BLaER1 treated with 17β-estradiol and CSF1 and Interleukin-3, amounts not matched to agents 10 nM and 100 nM (cell line): ENCODE data around the gene TM4SF18.

Source experiments
- H3K27ac ChIP-seq, 11 experiments: shearing (Covaris generic); formaldehyde crosslinking; 2 replicates each; pipeline ENCODE4 v1.8.1; 2022
- H3K27me3 ChIP-seq, 11 experiments: shearing (Covaris generic); formaldehyde crosslinking; 2 replicates each; pipeline ENCODE4 v1.8.1; 2022
- H3K36me3 ChIP-seq, 11 experiments: shearing (Covaris generic); formaldehyde crosslinking; 2 replicates each; pipeline ENCODE4 v1.8.1; 2022
- H3K4me1 ChIP-seq, 10 experiments: shearing (Covaris generic); formaldehyde crosslinking; 2 replicates each; pipeline ENCODE4 v1.8.1; 2022
- H3K4me2 ChIP-seq, 11 experiments: shearing (Covaris generic); formaldehyde crosslinking; 2 replicates each; pipeline ENCODE4 v1.8.1; 2022
- H3K4me3 ChIP-seq, 10 experiments: shearing (Covaris generic); formaldehyde crosslinking; 2 replicates each; pipeline ENCODE4 v1.8.1; 2022
- H3K9ac ChIP-seq, 11 experiments: shearing (Covaris generic); formaldehyde crosslinking; 2 replicates each; pipeline ENCODE4 v1.8.1; 2022
- H3K9me3 ChIP-seq, 11 experiments: shearing (Covaris generic); formaldehyde crosslinking; replicated peaks in 1 of 11; 2 replicates each; pipeline ENCODE4 v1.8.1; 2022
- H4K20me1 ChIP-seq, 11 experiments: shearing (Covaris generic); formaldehyde crosslinking; 2 replicates each; pipeline ENCODE4 v1.8.1; 2022
- Cebpa-rat ChIP-seq, 11 experiments: shearing (Covaris generic); IDR thresholded peaks; 2 replicates each; pipeline ENCODE4 v1.8.1; 2022

Gene TM4SF18

GRCh38 chr3:149319750-149320149, 13.7 kb downstream of the TM4SF18 start:
- H3K9ac ChIP-seq, result no peak overlapping the region
- H3K27ac ChIP-seq, result no peak overlapping the region
- no peaks in the 10 kb centered on the region for H3K36me3 ChIP-seq
- H4K20me1 ChIP-seq, result no peaks in the 10 kb centered on the region
- no peak overlapping the region for H3K4me3 ChIP-seq
- H3K4me2 ChIP-seq, result no peak overlapping the region
- TF ChIP-seq Cebpa-rat (IDR thresholded peaks at IDR 0.05), result no peak
- H3K4me1 ChIP-seq, result no peaks in the 10 kb centered on the region
- H3K9me3 ChIP-seq, result no peaks in the 10 kb centered on the region
- no peaks in the 10 kb centered on the region for H3K27me3 ChIP-seq

- H3K27me3 ChIP-seq, result no peaks in the 10 kb centered on the region
- no peak overlapping the region for H3K9ac ChIP-seq
- no peak overlapping the region for H3K4me2 ChIP-seq
- no peak overlapping the region for H3K27ac ChIP-seq
- H4K20me1 ChIP-seq, result no peaks in the 10 kb centered on the region
- H3K9me3 ChIP-seq, result no peaks in the 10 kb centered on the region
- H3K4me3 ChIP-seq, result no peak overlapping the region
- TF ChIP-seq Cebpa-rat (IDR thresholded peaks at IDR 0.05), result no peak
- H3K4me1 ChIP-seq, result peaks cover 0 to 9% (median 0%) of the 10 kb centered on the region in 10 experiments; a peak in 2 of 20 replicates
- no peaks in the 10 kb centered on the region for H3K36me3 ChIP-seq
Measured at GRCh38 chr3:149317072-149317471, 16.4 kb downstream of the TM4SF18 start.

DNA sequence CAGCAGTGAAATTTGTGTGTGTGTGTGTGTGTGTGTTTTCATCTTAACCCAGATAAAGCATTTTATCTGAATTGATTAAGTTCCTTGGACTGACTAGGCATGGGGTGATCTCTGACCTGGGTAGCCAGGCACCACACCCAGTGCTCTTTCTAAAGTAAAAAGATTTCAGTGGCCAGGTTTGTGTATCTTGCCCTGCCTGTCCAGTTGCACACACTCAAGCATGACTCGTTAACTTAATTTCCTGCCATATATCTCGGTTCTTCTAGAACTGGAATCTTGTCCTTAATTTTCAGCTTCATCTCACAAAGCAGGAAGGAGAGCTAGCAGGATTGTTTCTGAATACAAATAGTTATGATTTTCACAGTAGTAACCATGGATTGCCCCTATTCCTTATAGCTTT, 17.0 kb downstream of the TM4SF18 start:
- Histone ChIP-seq H3K36me3 (no peaks in the 10 kb centered on the region), H3K27ac (no peak overlapping the region), H3K4me2 (no peak overlapping the region), H3K9ac (no peak overlapping the region), H3K9me3 (no peaks in the 10 kb centered on the region), H4K20me1 (no peaks in the 10 kb centered on the region), H3K4me1 (peaks cover 0 to 9% (median 0%) of the 10 kb centered on the region in 10 experiments; a peak in 2 of 20 replicates), H3K27me3 (no peaks in the 10 kb centered on the region), H3K4me3 (no peak overlapping the region)
- TF ChIP-seq Cebpa-rat (IDR thresholded peaks at IDR 0.05), result no peak

DNA sequence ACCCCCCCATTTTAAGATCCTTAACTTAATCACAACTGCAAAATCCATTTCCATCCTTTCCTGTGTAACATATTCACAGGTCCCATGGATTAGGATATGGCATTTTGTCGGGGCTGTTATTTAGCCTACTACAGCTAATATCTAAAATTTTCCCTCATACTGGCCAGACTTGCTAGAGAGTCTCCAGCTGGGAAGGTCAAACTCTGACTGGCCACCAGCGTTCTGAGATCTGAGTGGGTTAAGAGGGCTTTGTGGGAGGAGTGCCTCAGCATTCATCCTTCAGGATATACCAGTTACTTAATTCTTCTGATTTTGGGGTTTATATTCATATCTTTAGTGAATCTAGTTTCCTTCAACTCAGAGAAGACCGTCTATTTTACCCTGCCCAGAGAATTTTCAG, 17.7 kb downstream of the TM4SF18 start:
- Histone ChIP-seq H3K4me2 (no peak overlapping the region), H3K36me3 (no peaks in the 10 kb centered on the region), H4K20me1 (no peaks in the 10 kb centered on the region), H3K4me1 (peaks cover 0 to 9% (median 0%) of the 10 kb centered on the region in 10 experiments; a peak in 2 of 20 replicates), H3K9me3 (peaks cover 0 to 6% (median 0%) of the 10 kb centered on the region in 11 experiments; a peak in 1 of 22 replicates), H3K27me3 (no peaks in the 10 kb centered on the region), H3K9ac (no peak overlapping the region), H3K4me3 (no peak overlapping the region), H3K27ac (no peak overlapping the region)
- no peak for TF ChIP-seq Cebpa-rat (IDR thresholded peaks at IDR 0.05)

DNA sequence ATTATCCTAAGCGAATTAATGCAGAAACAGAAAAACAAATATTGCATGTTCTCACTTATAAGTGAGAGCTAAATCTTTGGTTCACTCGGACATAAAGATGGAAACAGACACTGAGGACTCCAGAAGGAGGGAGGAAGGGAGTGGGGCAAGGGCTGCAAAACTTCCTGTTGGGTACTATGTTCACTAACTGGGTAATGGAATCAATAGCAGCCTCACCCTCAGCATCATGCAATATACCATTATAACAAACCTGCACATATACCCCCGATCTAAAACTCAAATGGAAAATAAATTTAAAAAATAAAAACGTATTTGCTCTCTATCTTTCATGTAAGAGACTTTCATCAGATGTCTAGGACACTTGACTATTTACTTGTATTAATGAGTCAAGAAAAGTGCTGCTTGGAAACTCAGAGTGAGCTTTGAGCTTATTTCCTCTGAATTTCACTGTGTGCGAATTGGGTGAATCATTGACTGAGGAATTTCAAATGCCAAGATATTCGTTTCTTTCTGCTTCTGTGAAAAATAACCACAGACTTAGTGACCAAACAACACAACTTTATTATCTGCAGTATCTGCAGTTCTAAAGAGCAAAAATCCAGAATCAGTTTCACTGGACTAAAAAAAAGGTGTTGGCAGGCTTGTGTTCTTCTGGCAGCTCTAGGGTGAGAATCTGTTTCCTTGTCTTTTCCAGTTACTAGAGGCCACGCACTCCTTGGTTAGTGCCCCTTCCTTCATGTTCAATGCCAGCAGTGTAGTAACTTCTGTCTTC, 18.4 kb downstream of the TM4SF18 start:
- no peak for TF ChIP-seq Cebpa-rat (IDR thresholded peaks at IDR 0.05)

GRCh38 chr3:149313542-149313941, 19.9 kb downstream of the TM4SF18 start:
- no peaks in the 10 kb centered on the region for H4K20me1 ChIP-seq
- H3K4me2 ChIP-seq, result peak overlapping the region in 2 of 11 experiments; percentile 6 to 12; a peak in 2 of 22 replicates
- TF ChIP-seq Cebpa-rat (IDR thresholded peaks at IDR 0.05), result no peak
- no peaks in the 10 kb centered on the region for H3K36me3 ChIP-seq
- H3K9me3 ChIP-seq, result peaks cover 0 to 7% (median 0%) of the 10 kb centered on the region in 11 experiments; a peak in 1 of 22 replicates
- no peak overlapping the region for H3K9ac ChIP-seq
- H3K4me3 ChIP-seq, result no peak overlapping the region
- peaks cover 0 to 9% (median 0%) of the 10 kb centered on the region in 10 experiments; a peak in 2 of 20 replicates for H3K4me1 ChIP-seq
- no peak overlapping the region for H3K27ac ChIP-seq
- no peaks in the 10 kb centered on the region for H3K27me3 ChIP-seq

More for the DNA sequence above, 18.4 kb downstream of the TM4SF18 start:
- no peak overlapping the region for H3K9ac ChIP-seq
- H3K9me3 ChIP-seq, result peaks cover 0 to 6% (median 0%) of the 10 kb centered on the region in 11 experiments; a peak in 1 of 22 replicates
- no peak overlapping the region for H3K4me2 ChIP-seq
- no peaks in the 10 kb centered on the region for H3K27me3 ChIP-seq
- H3K4me3 ChIP-seq, result no peak overlapping the region
- no peak overlapping the region for H3K27ac ChIP-seq
- no peaks in the 10 kb centered on the region for H3K36me3 ChIP-seq
- no peaks in the 10 kb centered on the region for H4K20me1 ChIP-seq
- H3K4me1 ChIP-seq, result peaks cover 0 to 9% (median 0%) of the 10 kb centered on the region in 10 experiments; a peak in 2 of 20 replicates

- Histone ChIP-seq H4K20me1 (no peaks in the 10 kb centered on the region), H3K9me3 (peaks cover 0 to 11% (median 0%) of the 10 kb centered on the region in 11 experiments; a peak in 3 of 22 replicates), H3K9ac (no peak overlapping the region), H3K27ac (no peak overlapping the region), H3K4me2 (no peak overlapping the region), H3K4me3 (no peak overlapping the region), H3K36me3 (no peaks in the 10 kb centered on the region), H3K27me3 (no peaks in the 10 kb centered on the region), H3K4me1 (peaks cover 8 to 25% (median 16%) of the 10 kb centered on the region in 10 experiments)
- no peak for TF ChIP-seq Cebpa-rat (IDR thresholded peaks at IDR 0.05)
Measured at GRCh38 chr3:149310796-149311534, 22.5 kb downstream of the TM4SF18 start.

DNA sequence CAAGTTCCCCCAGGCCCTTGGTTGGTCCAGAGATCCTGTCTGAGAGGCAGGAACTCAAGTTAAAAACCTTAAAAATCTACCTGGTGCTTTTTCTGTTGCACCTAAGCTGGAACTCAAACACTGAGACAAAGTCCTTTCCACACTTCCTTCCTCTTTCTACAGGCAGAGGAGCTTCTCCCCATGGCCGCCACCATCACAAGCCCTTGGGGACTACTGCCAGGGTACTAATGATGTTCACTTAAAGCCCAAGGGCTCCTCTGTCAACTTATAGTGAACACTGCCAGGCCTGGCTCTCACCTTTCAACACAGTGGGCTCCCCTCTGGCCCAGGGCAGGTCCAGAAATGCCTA, 26.0 kb downstream of the TM4SF18 start:
- no peak for TF ChIP-seq Cebpa-rat (IDR thresholded peaks at IDR 0.05)
- Histone ChIP-seq H3K4me3 (no peak overlapping the region), H3K36me3 (no peaks in the 10 kb centered on the region), H3K9ac (no peak overlapping the region), H4K20me1 (no peaks in the 10 kb centered on the region), H3K9me3 (peaks cover 0 to 11% (median 0%) of the 10 kb centered on the region in 11 experiments; a peak in 3 of 22 replicates), H3K27me3 (no peaks in the 10 kb centered on the region), H3K4me2 (peak overlapping the region; percentile 24 to 74 (median 57)), H3K27ac (peak overlapping the region in 2 of 11 experiments; percentile 18 to 38; a peak in 2 of 22 replicates), H3K4me1 (peaks cover 8 to 17% (median 15%) of the 10 kb centered on the region in 10 experiments)

DNA sequence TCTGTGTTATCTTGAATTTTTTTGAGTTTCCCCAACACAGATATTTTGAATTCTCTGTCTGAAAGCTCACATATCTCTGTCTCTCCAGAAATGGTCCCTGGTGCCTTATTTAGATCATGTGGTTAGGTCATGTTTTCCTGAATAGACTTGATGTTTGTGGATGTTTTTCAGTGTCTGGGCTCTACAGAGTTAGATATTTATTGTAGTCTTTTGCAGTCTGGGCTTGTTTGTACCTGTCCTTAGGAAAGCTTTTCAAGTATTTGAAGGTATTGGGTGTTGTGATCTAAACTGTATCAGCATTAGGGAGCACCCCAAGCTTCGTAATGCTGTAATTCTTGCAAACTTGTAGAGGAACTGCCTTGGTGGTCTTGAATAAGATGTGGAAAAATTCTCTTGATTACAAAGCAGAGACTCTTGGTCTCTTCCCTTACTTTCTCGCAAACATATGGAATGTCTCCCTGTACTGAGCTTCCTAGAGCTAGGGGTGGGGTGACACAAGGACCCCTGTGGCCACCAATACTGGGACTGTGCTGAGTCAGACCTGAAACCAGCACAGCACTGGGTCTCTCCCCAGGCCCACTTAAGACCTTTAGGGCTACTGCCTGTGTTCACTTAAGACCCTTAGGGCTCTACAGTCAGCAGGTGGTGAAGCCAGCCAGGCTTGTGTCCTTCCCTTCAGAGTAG, 26.5 kb downstream of the TM4SF18 start:
- Histone ChIP-seq H3K4me3 (no peak overlapping the region), H3K9ac (no peak overlapping the region), H3K27me3 (no peaks in the 10 kb centered on the region), H4K20me1 (no peaks in the 10 kb centered on the region), H3K27ac (peak overlapping the region in 2 of 11 experiments; percentile 18 to 38; a peak in 2 of 22 replicates), H3K36me3 (no peaks in the 10 kb centered on the region), H3K9me3 (peaks cover 0 to 11% (median 0%) of the 10 kb centered on the region in 11 experiments; a peak in 3 of 22 replicates), H3K4me2 (peak overlapping the region; percentile 24 to 74 (median 57)), H3K4me1 (peaks cover 8 to 17% (median 15%) of the 10 kb centered on the region in 10 experiments)
- no peak for TF ChIP-seq Cebpa-rat (IDR thresholded peaks at IDR 0.05)
